GM13977 (cell line): ENCODE results near the gene AKR1C8.

ENCODE experiments used
- DNase-seq: peaks from one replicate; pipeline ENCODE4 v3.0.0; 2012; ENCODE audit warnings: low spot score
- CTCF ChIP-seq: IDR thresholded peaks from 2 replicates; pipeline ENCODE4 v1.5.1; 2012; ENCODE audit warnings: mild to moderate bottlenecking, control low read depth; ENCODE audit not compliant: insufficient read depth; ENCODE audit errors: extremely low read depth, missing control alignments
- in situ Hi-C: fragments of 300-500 bp; cut with MboI; formaldehyde crosslinking; loops from one replicate; pipeline ENCODE4 v1.12.0; 2022; ENCODE audit warnings: low sequenced_read_pairs, low pct_unique_long_range_greater_than_20kb, mixed read lengths, inconsistent platforms; ENCODE audit not compliant: unreplicated experiment

Gene AKR1C8

GRCh38 chr10:5107860-5108526 lies 77.0 kb downstream of the AKR1C8 start:
- in situ Hi-C loops = no loop called here
- no peak for DNase-seq
- TF ChIP-seq CTCF = no peak

- no peak for DNase-seq
- no peak for TF ChIP-seq CTCF
- in situ Hi-C loops = no loop called here
These were observed 78.4 kb downstream of the AKR1C8 start for GRCh38 chr10:5106553-5106952.

- DNase-seq = no peak
- no peak for TF ChIP-seq CTCF
- in situ Hi-C loops = no loop called here
These were observed 79.3 kb downstream of the AKR1C8 start for GRCh38 chr10:5105626-5106025.
